Esophagus mucosa (tissue), 1 donor: ENCODE results near the gene TUBGCP6. TPM values are rescaled to one million over a fixed set of nuclear protein-coding genes. Genes with fewer than 3 reads are reported as not detected.

Source experiments
- ATAC-seq: fragments of 200-7000 bp; cut with Tn5 transposase; one replicate; pipeline ENCODE4 v1.9.1; 2020
- total RNA-seq: library from RNA; stranded (reverse); gene quantifications from one replicate; pipeline ENCODE4 v1.2.4, GENCODE V29; 2023
- donor health status: DM: yes; HTN: yes; CAD: no.

Gene TUBGCP6
- total RNA-seq, 1 donor from 2014 or later = 14.8 TPM

DNA sequence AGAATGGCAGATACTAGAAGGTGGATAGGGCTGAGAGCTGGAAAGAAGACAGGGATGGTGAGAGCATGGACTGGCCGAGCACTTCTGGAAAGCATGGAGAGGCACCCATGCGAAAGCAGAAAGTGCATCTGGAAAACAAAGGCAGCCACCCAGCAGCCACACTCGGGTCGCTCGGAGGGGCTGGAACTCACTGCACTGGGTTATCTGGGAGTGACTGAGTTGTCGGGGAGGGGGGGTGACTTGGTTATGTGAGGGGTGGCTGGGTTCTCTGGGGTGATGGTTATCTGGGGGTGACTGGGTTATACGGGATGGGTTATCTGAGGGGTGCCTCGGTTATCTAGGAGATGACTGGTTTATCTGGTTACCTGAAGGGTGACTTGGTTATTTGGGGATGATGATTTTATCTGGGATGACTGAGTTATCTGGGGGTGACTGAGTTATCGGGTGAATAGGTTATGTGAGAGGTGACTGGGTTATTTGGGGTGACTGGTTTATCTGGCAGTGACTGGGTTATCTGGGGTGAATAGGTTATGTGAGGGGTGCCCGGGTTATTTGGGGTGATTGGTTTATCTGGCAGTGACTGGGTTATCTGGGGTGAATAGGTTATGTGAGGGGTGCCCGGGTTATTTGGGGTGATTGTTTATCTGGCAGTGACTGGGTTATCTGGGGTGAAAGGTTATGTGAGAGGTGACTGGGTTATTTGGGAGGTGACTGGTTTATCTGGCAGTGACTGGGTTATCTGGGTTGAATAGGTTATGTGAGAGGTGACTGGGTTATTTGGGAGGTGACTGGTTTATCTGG, 76.9 kb downstream of the TUBGCP6 start:
- ATAC-seq = no peak

Other genes starting within 250 kb of the TUBGCP6 start
- gene IL17REL, start 232.3 kb downstream of the TUBGCP6 start, total RNA-seq = not detected
- not detected for gene TTLL8, start 186.7 kb downstream of the TUBGCP6 start, total RNA-seq
- gene MLC1, start 159.6 kb downstream of the TUBGCP6 start, total RNA-seq = not detected
- gene MOV10L1, start 155.0 kb downstream of the TUBGCP6 start, total RNA-seq = 0.12 TPM
- gene PANX2, start 74.3 kb downstream of the TUBGCP6 start, total RNA-seq = 0.92 TPM
- gene TRABD, start 59.1 kb downstream of the TUBGCP6 start, total RNA-seq = 32.6 TPM
- gene SELENOO, start 44.0 kb downstream of the TUBGCP6 start, total RNA-seq = 13.3 TPM
- 17.7 TPM for gene HDAC10, start 6.2 kb upstream of the TUBGCP6 start, total RNA-seq
- gene MAPK12, start 16.7 kb upstream of the TUBGCP6 start, total RNA-seq = 2.6 TPM
- gene MAPK11, start 25.4 kb upstream of the TUBGCP6 start, total RNA-seq = 5.8 TPM
- gene PLXNB2, start 62.6 kb upstream of the TUBGCP6 start, total RNA-seq = 148 TPM
- gene DENND6B, start 82.0 kb upstream of the TUBGCP6 start, total RNA-seq = 2.3 TPM
- gene PPP6R2, start 98.3 kb upstream of the TUBGCP6 start, total RNA-seq = 29.3 TPM
- 55.0 TPM for gene SBF1, start 230.0 kb upstream of the TUBGCP6 start, total RNA-seq
- 11.7 TPM for gene ADM2, start 236.5 kb upstream of the TUBGCP6 start, total RNA-seq
- gene MIOX, start 241.8 kb upstream of the TUBGCP6 start, total RNA-seq = not detected